ENCODE data around the gene NKX6-1. TPM values are rescaled to one million over a fixed set of nuclear protein-coding genes. Genes with fewer than 3 reads are reported as not detected.

NKX6-1 gene
- total and polyA plus RNA-seq, 2 donors from 2014 or later: 0.35 TPM; not detected in 1

DNA sequence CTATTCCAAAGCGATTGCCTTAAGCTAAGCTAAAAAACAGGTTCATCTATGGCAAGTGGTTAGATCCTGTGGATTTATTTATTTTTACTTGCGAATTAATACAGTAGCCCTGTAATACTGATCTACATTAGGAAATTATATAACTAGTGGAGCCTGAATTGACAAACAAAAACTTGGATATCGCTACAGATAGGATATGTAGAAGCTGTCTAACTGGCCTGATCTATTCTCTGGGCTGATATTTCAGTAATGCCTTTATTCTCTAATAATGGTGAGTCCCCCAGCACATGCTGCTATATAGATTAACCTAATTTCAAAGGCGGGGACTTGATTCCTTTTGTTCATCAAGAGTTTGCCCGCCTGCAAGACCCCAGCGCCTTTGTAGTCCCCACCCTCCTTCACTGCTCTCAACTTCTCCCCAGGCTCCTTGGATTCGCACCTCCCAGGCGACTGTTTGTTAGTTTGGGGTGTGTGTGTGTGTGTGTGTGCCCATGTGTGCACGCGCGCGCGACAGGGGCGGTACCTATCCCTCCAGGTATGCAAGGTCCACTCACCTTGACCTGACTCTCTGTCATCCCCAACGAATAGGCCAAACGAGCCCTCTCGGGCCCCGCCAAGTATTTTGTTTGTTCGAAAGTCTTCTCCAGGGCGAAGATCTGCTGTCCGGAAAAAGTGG is 3.8 kb downstream of the NKX6-1 start:
- no peaks in the 10 kb centered on the region for H3K9me3 ChIP-seq (ENCODE audit: control insufficient read depth in 2 of 3, insufficient read depth in 1 of 3, low read length in 3 of 3)
- no peak for FAIRE-seq
- TF ChIP-seq, protein P1, sequence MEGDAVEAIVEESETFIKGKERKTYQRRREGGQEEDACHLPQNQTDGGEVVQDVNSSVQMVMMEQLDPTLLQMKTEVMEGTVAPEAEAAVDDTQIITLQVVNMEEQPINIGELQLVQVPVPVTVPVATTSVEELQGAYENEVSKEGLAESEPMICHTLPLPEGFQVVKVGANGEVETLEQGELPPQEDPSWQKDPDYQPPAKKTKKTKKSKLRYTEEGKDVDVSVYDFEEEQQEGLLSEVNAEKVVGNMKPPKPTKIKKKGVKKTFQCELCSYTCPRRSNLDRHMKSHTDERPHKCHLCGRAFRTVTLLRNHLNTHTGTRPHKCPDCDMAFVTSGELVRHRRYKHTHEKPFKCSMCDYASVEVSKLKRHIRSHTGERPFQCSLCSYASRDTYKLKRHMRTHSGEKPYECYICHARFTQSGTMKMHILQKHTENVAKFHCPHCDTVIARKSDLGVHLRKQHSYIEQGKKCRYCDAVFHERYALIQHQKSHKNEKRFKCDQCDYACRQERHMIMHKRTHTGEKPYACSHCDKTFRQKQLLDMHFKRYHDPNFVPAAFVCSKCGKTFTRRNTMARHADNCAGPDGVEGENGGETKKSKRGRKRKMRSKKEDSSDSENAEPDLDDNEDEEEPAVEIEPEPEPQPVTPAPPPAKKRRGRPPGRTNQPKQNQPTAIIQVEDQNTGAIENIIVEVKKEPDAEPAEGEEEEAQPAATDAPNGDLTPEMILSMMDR (IDR thresholded peaks at IDR 0.05; ENCODE audit: borderline replicate concordance, extremely low read depth, insufficient read depth): no peak
- DNase-seq: peak in 2 of 5 donors; percentile 43 to 53
- H3K27me3 ChIP-seq (ENCODE audit: control insufficient read depth, insufficient read depth, low read length): peaks cover 80% of the 10 kb centered on the region
- no peak overlapping the region for H3K9ac ChIP-seq (ENCODE audit: low read length in 3 of 3)
- intact Hi-C loops (cut with DNase I): no loop called here
- no peak overlapping the region for H3K27ac ChIP-seq (ENCODE audit: low read depth in 2 of 2, low read length in 2 of 2)
- H3K4me1 ChIP-seq (ENCODE audit: control insufficient read depth in 2 of 3, insufficient read depth in 2 of 3, low read depth in 1 of 3, low read length in 3 of 3): peaks cover 0 to 11% (median 0%) of the 10 kb centered on the region in 3 donors
- no peaks in the 10 kb centered on the region for H3K36me3 ChIP-seq (ENCODE audit: control insufficient read depth in 2 of 3, insufficient read depth in 3 of 3, low read length in 3 of 3)
- H3K4me3 ChIP-seq (ENCODE audit: low read length in 3 of 3): no peak overlapping the region

DNA sequence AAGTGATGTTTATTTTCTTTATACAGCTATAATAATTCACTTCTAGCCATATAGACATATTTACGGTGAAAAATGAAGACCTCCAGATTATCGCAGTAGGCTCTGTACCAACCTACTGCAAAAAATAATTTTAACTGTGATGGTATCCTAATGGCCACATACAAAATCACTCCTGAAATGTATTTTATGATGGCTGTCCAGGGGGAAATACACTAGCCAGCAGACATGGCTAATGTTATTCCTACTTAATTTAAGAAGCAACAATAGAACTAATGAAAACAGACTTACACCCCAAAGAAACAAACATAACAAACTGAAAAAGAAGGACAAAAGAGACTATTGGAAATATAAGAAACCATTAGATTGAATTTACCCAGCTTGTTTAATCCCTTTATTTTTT is 4.6 kb downstream of the NKX6-1 start:
- Histone ChIP-seq H3K27ac (ENCODE audit: low read depth in 2 of 2, low read length in 2 of 2) (no peak overlapping the region), H3K4me1 (ENCODE audit: control insufficient read depth in 2 of 3, insufficient read depth in 2 of 3, low read depth in 1 of 3, low read length in 3 of 3) (peaks cover 0 to 11% (median 0%) of the 10 kb centered on the region in 3 donors), H3K27me3 (ENCODE audit: control insufficient read depth, insufficient read depth, low read length) (peaks cover 80% of the 10 kb centered on the region), H3K4me3 (ENCODE audit: low read length in 3 of 3) (no peak overlapping the region), H3K9me3 (ENCODE audit: control insufficient read depth in 2 of 3, insufficient read depth in 1 of 3, low read length in 3 of 3) (no peaks in the 10 kb centered on the region), H3K9ac (ENCODE audit: low read length in 3 of 3) (no peak overlapping the region), H3K36me3 (ENCODE audit: control insufficient read depth in 2 of 3, insufficient read depth in 3 of 3, low read length in 3 of 3) (no peaks in the 10 kb centered on the region)
- FAIRE-seq (no peak), DNase-seq (peak in 1 of 5 donors; percentile 32)
- TF ChIP-seq, protein P1 (IDR thresholded peaks at IDR 0.05; ENCODE audit: borderline replicate concordance, extremely low read depth, insufficient read depth): no peak
- intact Hi-C loops (cut with DNase I): no loop called here

DNA sequence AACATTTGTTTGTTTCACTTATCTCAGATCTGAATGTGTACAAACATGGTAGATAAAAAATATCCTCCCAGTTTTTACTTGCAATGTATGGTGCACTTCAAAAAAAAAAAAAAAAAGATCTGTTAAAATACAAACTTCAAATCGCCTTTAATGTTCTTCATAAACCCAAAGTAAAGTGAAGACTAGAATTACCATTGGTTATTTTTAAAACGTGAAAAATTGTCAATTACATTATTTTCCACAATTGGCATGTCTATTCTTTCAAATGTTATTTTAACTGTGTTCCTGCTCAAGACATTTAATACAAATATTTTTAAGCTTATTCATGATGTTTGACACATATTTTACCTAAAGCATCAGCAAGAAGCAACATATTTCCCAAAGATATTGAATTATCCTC is 5.0 kb downstream of the NKX6-1 start:
- Histone ChIP-seq H3K9me3 (ENCODE audit: control insufficient read depth in 2 of 3, insufficient read depth in 1 of 3, low read length in 3 of 3) (no peaks in the 10 kb centered on the region), H3K9ac (ENCODE audit: low read length in 3 of 3) (no peak overlapping the region), H3K36me3 (ENCODE audit: control insufficient read depth in 2 of 3, insufficient read depth in 3 of 3, low read length in 3 of 3) (no peaks in the 10 kb centered on the region), H3K4me1 (ENCODE audit: control insufficient read depth in 2 of 3, insufficient read depth in 2 of 3, low read depth in 1 of 3, low read length in 3 of 3) (peaks cover 0 to 11% (median 0%) of the 10 kb centered on the region in 3 donors), H3K4me3 (ENCODE audit: low read length in 3 of 3) (no peak overlapping the region), H3K27me3 (ENCODE audit: control insufficient read depth, insufficient read depth, low read length) (peaks cover 80% of the 10 kb centered on the region), H3K27ac (ENCODE audit: low read depth in 2 of 2, low read length in 2 of 2) (no peak overlapping the region)
- intact Hi-C loops (cut with DNase I): no loop called here
- TF ChIP-seq, protein P1 (IDR thresholded peaks at IDR 0.05; ENCODE audit: borderline replicate concordance, extremely low read depth, insufficient read depth): no peak
- DNase-seq: peak in 1 of 5 donors; percentile 36
- no peak for FAIRE-seq
